Right lobe of liver (tissue), 4 donors: ENCODE results near the gene COX4I2.

ENCODE experiments used
- CTCF ChIP-seq, 4 donors: fragments of 200-600 bp in 3 of 4; fragments of 450-650 bp in 1 of 4; IDR thresholded peaks; one replicate each; pipeline versions ENCODE4 v1.5.1 to v1.8.0; 2016 to 2022; ENCODE audit warnings: antibody characterized with exemption in 4 of 4, mild to moderate bottlenecking in 2 of 4
- POLR2A ChIP-seq: fragments of 450-650 bp; IDR thresholded peaks from one replicate; pipeline ENCODE4 v1.6.1; 2017; ENCODE audit warnings: antibody characterized with exemption, mild to moderate bottlenecking
- donor health status: DM: no; HTN: no; CAD: no.
- donor health status: DM: no; HTN: no; CAD: no.
- donor health status: DM: no; HTN: yes; CAD: no.

GRCh38 chr20:31693402-31693801 lies 55.7 kb downstream of the COX4I2 start:
- TF ChIP-seq CTCF (IDR thresholded peaks at IDR 0.05) (no peak), POLR2A (no peak)
